ENCODE data around the gene CHST3.

GRCh38 chr10:72050873-72051272, 86.7 kb downstream of the CHST3 start:
- TF ChIP-seq CTCF (conservative IDR thresholded peaks at IDR 0.05; ENCODE audit: low read depth in 2 of 2) (no peak), EZH2 (IDR thresholded peaks at IDR 0.05; ENCODE audit: low read depth, unreplicated experiment) (no peak), EZH2phosphoT487 (IDR thresholded peaks at IDR 0.05; ENCODE audit: unreplicated experiment) (no peak), POLR2AphosphoS5 (IDR thresholded peaks at IDR 0.05; ENCODE audit: low read depth) (no peak), CREB1 (CRISPR knock-in tag; IDR thresholded peaks at IDR 0.05; ENCODE audit: low read depth) (no peak), ETS1 (IDR thresholded peaks at IDR 0.05) (no peak), JUNB (IDR thresholded peaks at IDR 0.05; ENCODE audit: unreplicated experiment) (no peak), REST (IDR thresholded peaks at IDR 0.05; ENCODE audit: unreplicated experiment) (no peak), STAT1 (IDR thresholded peaks at IDR 0.05; ENCODE audit: unreplicated experiment) (no peak), ZNF114 (CRISPR knock-in tag; IDR thresholded peaks at IDR 0.05) (no peak), ZNF331 (CRISPR knock-in tag; IDR thresholded peaks at IDR 0.05; ENCODE audit: low read depth) (no peak)

Measured in GM23338 (cell line).